GM18519 (cell line): Measurements from ENCODE around the gene ABHD14A.

Experiments
- ATAC-seq: cut with Tn5 transposase; IDR thresholded peaks from one replicate; pipeline ENCODE4 v1.9.1; 2021; ENCODE audit warnings: mild to moderate bottlenecking, moderate library complexity; ENCODE audit not compliant: unreplicated experiment, low FRiP score

Gene ABHD14A

DNA sequence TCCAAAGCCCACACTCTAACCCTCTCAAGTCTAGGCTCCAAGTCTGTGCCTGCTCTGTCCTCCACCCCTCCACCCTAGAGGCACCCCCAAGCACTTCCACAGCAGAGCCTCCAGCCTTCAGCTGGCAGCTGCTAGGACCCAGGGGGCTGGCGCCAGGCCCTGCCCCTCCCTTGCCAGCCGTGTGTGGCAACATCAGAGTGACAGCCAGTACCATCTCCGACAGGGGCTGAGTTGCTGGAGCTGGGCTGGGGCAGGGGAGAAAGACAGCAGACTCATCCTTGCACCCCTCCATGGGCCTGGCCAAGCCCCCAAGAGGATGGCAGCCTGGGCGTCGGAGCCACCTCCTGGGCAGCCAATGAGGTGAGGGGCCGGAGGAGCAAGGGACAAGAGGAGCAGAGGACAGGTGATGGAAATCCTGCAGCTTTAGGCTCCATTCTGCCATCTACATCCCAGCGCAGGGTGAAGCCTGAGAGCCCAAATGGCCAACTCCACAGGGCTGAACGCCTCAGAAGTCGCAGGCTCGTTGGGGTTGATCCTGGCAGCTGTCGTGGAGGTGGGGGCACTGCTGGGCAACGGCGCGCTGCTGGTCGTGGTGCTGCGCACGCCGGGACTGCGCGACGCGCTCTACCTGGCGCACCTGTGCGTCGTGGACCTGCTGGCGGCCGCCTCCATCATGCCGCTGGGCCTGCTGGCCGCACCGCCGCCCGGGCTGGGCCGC, 19.5 kb upstream of the ABHD14A start, which contains the start of gene GPR62:
Gene GPR62, plus strand, starts transcription at position 207 of the 718 bp plus-strand sequence. Its CDS starts 272 bp downstream, at position 479.
- no peak for ATAC-seq

DNA sequence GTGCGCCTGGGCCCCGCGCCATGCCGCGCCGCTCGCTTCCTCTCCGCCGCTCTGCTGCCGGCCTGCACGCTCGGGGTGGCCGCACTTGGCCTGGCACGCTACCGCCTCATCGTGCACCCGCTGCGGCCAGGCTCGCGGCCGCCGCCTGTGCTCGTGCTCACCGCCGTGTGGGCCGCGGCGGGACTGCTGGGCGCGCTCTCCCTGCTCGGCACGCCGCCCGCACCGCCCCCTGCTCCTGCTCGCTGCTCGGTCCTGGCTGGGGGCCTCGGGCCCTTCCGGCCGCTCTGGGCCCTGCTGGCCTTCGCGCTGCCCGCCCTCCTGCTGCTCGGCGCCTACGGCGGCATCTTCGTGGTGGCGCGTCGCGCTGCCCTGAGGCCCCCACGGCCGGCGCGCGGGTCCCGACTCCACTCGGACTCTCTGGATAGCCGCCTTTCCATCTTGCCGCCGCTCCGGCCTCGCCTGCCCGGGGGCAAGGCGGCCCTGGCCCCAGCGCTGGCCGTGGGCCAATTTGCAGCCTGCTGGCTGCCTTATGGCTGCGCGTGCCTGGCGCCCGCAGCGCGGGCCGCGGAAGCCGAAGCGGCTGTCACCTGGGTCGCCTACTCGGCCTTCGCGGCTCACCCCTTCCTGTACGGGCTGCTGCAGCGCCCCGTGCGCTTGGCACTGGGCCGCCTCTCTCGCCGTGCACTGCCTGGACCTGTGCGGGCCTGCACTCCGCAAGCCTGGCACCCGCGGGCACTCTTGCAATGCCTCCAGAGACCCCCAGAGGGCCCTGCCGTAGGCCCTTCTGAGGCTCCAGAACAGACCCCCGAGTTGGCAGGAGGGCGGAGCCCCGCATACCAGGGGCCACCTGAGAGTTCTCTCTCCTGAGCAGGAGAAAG, 18.7 kb upstream of the ABHD14A start:
- no peak for ATAC-seq

DNA sequence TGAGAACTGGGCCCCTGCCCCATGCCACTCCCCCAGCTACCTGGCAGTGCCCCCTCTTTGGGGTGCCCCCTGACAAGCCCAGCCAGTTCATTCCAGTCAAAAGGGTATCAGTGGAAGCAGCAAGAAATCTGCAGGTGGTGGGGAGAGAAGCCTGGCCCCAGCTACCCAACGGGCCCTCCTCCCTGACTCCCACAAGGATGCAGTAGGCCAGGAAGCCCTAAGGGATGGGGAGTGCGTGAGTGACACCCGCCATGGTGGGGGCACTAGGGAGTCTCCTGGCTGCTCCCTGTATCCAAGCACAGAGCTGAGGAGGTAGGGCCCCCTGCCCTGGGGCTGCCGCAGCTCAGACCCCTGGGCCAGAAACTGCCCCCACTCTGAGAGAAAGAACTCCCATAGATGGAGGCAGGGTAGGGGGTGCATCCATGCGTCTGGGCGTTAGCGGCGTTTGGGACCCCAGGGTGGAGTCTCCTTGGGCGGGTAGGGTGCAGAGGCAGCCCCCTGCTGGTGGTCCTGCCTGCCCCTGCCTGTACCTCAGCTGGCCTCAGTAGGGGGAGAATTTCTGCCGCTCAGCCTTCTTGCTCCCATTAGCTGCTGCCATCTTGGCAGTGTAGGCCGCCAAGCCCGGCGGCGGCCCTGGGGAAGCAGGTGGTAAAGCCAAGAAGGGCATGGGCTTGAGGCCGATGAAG, 17.2 kb upstream of the ABHD14A start:
- ATAC-seq = no peak

DNA sequence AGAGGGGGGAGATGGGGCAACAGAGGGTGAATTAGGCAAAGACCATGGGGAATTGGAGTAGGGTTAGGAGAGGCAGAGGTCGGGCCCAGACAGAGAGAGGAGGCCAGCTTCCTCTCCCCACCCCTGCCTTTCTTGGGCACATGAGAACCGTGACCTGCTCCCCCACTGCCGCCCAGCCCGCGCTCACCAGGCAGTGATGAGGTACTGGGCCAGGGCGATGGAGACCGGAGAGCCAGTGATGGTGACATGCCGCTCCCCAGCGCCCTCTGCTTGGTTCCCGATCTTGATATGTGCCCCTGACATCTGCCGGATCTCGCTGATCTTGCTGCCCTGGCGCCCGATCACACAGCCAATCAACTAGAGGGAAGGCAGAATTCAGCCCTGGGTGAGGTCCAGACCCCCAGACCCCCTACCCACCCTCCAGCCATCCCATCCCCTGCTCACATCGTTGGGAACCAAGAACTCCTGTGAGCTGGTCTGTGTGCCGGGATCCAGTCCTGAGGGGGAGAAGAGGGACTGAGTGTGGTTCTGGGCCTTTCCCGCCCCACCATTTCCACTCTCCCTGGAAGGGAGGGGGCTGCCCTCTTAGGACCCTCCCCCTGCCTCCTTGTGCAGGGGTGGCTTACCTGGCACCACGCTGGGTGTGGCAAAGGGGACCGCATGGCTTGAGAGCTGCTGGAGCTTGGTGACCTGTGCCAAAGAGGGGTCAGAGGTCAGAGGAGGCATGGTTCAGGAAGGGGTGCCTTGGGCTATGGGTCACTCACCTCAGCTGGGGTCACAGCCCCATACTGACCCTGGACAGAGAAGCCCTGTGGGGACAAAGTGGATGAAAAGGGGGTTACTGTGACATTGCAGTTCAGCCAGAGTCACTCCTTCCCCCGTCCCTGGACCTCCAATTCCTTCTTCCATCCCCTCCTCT, 16.0 kb upstream of the ABHD14A start:
- no peak for ATAC-seq

DNA sequence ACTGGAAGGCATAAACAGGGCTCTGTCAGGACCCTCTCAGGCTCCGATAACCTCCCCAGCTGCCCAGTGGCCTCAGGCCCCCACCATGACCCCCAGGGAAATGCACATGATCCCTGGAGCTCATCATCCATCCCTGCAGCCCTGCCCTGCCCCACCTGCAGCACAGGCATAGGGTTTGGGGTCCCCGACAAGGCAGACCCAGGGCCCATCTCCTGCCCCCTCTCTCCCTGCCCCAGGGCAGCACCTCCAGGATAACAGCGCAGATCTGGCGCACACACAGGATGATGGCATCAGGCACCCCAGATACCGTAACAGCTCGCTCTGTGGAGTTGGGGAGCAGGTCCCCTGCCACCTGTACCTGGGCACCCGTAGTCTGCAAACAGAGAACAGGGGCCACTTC, 15.2 kb upstream of the ABHD14A start:
- ATAC-seq = no peak

- no peak for ATAC-seq
Observed at GRCh38 chr3:51960386-51960785, 14.5 kb upstream of the ABHD14A start.

GRCh38 chr3:51961011-51961410, 13.9 kb upstream of the ABHD14A start:
- no peak for ATAC-seq

DNA sequence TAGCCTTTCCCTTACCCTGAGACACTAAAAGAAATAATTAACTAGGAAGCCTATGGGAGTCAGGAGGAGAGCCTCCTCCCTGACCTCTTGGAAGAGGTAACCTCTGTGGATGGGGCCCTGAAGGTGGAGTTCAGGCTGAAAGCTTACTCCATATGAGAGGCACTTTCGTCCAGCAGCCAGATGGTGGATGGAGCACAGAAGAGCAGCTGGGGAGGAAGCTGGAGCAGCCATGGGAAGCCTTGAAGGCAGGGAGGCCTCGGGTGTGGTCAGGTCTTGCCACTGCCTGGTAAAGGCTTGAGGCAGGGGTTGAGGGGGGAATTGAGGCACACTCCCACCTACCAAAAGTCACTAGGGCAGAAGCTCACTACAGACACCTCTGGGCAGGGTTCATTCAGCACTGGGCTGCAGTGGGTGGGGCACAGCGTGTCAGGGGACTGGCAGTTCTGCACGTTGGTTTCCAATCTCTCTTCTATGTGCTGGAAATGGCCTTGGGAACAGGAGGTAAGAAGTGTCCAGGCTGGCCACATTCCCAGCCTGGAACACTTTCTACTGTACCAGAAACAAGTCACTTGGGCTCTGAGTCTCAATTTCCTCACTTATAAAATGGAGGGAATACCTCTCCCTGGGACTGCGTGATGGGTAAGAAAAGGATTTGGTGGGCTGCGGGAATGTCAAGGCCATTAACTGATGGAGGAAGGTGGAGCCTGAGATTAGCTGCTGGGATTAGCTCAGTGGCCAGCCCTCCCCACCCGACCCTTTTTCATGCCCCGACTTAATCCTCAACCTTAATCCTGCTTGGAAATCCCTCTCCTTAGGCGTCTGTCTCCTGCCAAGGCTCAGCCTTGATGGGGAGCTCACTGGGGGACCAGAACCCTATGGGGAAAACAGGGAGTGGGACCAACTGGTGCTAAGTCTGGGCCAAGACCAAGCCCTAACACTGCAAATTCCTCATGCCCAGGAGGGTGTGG, 13.0 kb upstream of the ABHD14A start:
- ATAC-seq = no peak

DNA sequence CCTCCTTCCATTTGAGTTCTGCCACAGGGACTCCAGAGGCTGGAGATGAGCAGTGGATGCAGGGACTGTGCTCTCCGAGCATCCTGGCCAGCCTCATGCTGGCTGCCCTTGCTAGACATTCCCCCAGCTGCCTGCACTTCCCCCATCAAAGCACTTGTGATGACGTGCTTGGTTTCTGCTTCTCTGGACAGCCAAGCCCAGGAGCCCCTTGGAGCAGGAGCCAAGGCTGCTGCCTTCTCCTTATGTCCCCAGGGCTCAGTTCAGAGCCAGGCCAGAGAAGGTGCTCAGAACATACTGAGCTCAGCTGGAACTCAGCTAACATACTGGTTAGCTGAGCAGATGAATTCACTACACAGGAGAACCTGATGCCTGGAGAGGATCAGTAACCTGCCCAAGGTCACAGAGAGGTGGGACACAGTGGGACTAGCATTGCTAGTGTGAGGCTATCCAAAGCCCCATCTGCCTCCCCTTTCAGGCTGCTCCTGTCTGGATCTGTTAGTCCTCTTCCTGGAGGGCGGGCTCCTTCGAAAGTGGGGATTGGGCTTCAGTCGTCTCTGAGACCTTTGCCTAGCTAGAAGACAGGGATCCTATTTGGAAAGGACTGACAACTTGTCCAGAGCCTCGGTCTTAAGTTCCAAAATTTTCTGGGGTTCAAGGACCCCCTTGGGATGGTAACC, 11.9 kb upstream of the ABHD14A start:
- ATAC-seq = no peak

DNA sequence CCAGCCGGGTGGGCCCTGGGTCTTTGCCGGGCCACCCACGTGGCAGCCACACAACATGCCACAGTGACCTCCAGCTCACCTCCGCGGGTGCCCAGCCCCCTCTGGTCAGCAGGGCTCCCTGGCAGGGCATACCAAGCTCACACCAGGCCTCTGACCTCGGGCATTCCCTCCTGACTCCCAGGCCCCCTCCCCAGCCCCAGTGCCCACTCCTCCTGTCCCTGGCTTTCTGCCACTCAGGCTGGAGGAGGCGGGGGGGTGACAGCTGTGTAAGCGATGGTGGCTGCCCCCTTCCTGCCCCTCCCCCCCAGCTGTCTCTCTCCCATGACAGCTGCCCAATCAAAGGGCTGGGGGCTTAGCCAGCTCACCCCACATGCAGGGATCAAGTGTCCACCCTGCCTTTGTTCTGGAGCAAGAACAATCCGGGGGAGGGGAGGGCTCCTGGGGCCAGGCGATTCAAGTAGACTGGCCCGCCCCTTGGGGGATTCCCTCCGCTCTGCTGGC, 10.9 kb upstream of the ABHD14A start:
- no peak for ATAC-seq

GRCh38 chr3:51964521-51964920, 10.3 kb upstream of the ABHD14A start:
- ATAC-seq = no peak

DNA sequence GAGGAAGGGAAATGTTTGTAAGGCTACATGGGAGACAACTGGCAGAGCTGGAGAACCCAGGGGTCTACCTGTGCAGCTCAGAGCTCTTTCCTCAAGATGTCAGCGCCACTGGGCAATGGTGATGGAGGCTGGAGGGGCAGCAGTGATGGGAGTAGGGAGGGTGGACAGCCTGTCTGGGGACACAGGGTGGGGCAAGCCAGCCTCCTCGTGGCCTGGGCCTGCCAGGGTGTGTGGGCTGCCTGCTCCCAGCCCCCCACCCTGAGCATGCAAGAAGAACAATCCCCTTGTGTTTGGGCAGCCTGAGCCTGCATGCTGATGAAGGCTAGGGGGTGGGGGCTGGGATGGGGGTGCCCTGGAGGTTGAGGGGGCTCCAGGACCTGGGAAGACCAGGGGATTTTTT, 8.8 kb upstream of the ABHD14A start:
- ATAC-seq = no peak

GRCh38 chr3:51966486-51966885, 8.4 kb upstream of the ABHD14A start:
- ATAC-seq = no peak

DNA sequence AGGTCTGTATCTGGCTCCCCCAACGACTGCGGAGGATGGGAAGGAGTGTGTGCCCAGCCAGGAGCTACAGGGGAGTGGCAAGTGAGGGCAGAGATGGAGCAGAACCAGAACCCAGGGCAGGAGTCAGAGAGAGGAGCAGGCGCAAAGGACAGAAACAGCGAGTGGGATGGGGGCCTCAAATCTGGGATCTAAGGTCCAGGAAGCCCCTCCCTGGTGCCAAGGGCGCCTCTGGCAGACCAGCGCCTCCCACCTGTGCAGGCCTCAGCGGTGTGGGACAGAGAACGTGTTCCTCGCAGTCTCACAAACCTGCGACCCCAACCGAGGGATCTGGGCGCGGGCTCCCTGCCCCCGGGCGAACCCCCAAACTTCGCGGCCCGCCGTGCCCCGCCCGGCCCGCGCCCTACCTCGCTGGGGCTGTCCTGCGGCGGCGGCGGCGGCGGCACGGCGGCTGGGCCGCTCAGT, 7.9 kb upstream of the ABHD14A start:
- ATAC-seq = no peak

GRCh38 chr3:51967384-51968169, 7.3 kb upstream of the ABHD14A start, which contains the start of gene PCBP4:
PCBP4 (minus strand) TSS chr3:51967454; CDS start chr3:51961240, 6,214 bp downstream.
- ATAC-seq = no peak

GRCh38 chr3:51968170-51968775, 6.6 kb upstream of the ABHD14A start:
- no peak for ATAC-seq
